Heart left ventricle (tissue), 16 donors: ENCODE measurements around the gene PLCB1. TPM values are rescaled to one million over a fixed set of nuclear protein-coding genes. Genes with fewer than 3 reads are reported as not detected.
"Not testable (repeated sequence)": the region's sequence is repeated elsewhere in the genome, so short reads cannot be mapped to it uniquely, and the experiment has no call there.

ENCODE experiments used
- ATAC-seq, 4 donors: fragments of 200-7000 bp; cut with Tn5 transposase; one replicate each; pipeline ENCODE4 v1.9.1; 2020 to 2022; ENCODE audit warnings: moderate library complexity in 4 of 4, mild to moderate bottlenecking in 3 of 4, moderate number of reproducible peaks in 1 of 4
- DNase-seq, 5 donors: peaks; one replicate each; pipeline ENCODE4 v3.0.0-alpha.2; 2020
- H3K27ac ChIP-seq, 12 donors: fragments of 200-600 bp; sonication (generic) in 4 of 12; one replicate each; pipeline versions ENCODE4 v1.5.0 to v1.8.0; 2016 to 2022; ENCODE audit warnings: mild to moderate bottlenecking in 2 of 12
- H3K27me3 ChIP-seq, 9 donors: fragments of 200-600 bp; sonication (generic) in 2 of 9; one replicate each; pipeline versions ENCODE4 v1.5.1 to v1.8.0; 2016 to 2022; ENCODE audit warnings: mild to moderate bottlenecking in 3 of 9
- H3K36me3 ChIP-seq, 9 donors: fragments of 200-600 bp; sonication (generic) in 2 of 9; one replicate each; pipeline versions ENCODE4 v1.5.0 to v1.8.0; 2018 to 2022; ENCODE audit warnings: mild to moderate bottlenecking in 2 of 9
- H3K4me1 ChIP-seq, 12 donors: fragments of 200-600 bp; sonication (generic) in 4 of 12; one replicate each; pipeline versions ENCODE4 v1.5.0 to v1.8.0; 2016 to 2022; ENCODE audit warnings: mild to moderate bottlenecking in 3 of 12
- H3K4me3 ChIP-seq, 12 donors: fragments of 200-600 bp; sonication (generic) in 4 of 12; one replicate each; pipeline versions ENCODE4 v1.5.0 to v1.8.0; 2017 to 2022; ENCODE audit warnings: mild to moderate bottlenecking in 9 of 12, moderate library complexity in 4 of 12
- H3K9me3 ChIP-seq, 12 donors: fragments of 200-600 bp; sonication (generic) in 4 of 12; one replicate each; pipeline versions ENCODE4 v1.5.0 to v1.8.0; 2016 to 2022; ENCODE audit warnings: mild to moderate bottlenecking in 1 of 12
- POLR2A ChIP-seq, 2 donors: fragments of 450-650 bp; IDR thresholded peaks; one replicate each; pipeline ENCODE4 v1.6.1; 2017; ENCODE audit warnings: antibody characterized with exemption in 2 of 2, mild to moderate bottlenecking in 2 of 2, moderate library complexity in 2 of 2
- WGBS, 4 donors: extraction: QIAGEN DNeasy Blood & Tissue Kit in 2 of 4; methylation state at CpG; one replicate each; pipeline versions ENCODE4 v1.1.5 to v1.1.7; 2013 to 2018; 5-methylcytosine and 5-hydroxymethylcytosine counted together
- intact Hi-C, 10 donors: fragments of 100-400 bp; cut with DNase I; formaldehyde crosslinking; loops; one replicate each; pipeline versions ENCODE4 v1.11.1 to v1.14.2; 2022
- polyA plus RNA-seq, 2 donors: library from polyadenylated mRNA; stranded (reverse); fragments of 200-250 nt; gene quantifications; one replicate each; pipeline ENCODE4 v1.2.3, GENCODE V29; 2013
- total RNA-seq, 9 donors: library from RNA; depleted of rRNA in 2 of 9; stranded (reverse); fragments of >200 nt in 2 of 9; fragmentation: NEBNext Ultra II Directional in 3 of 9; extraction: Animal tissue kit (Norgen Biotek cat#: 25700) in 3 of 9; gene quantifications; one replicate each; pipeline versions ENCODE4 v1.1.0 to v1.2.4, GENCODE V29; 2016 to 2023
- TF ChIP-seq, protein P1 (sequence below), 12 donors: fragments of 200-600 bp; sonication (generic) in 4 of 12; IDR thresholded peaks; one replicate each; pipeline versions ENCODE4 v1.5.0 to v1.8.0; 2018 to 2022; ENCODE audit warnings: antibody characterized with exemption in 12 of 12, mild to moderate bottlenecking in 5 of 12
- donor health status: ischemic (EF 13 %, LVEDD 7.1; RV severe dilation, severe dysfunction).
- donor health status: healthy with polysubstance abuse.
- donor health status: DM: no; HTN: yes; CAD: no.
- donor health status: DM: no; HTN: no; CAD: no.
- donor health status: ischemic (EF 25% LVEDD 6.9; RV normal size, moderate dysfunction).
- donor health status: ischemic (EF 25% LVEDD 5.7; RV mildly dilated, moderate dysfunction).
- donor health status: healthy.
- donor health status: DM: yes; HTN: yes; CAD: no.
- donor health status: ischemic (EF 35%, LVEDD 5.7; RV mildly dilated, moderate dysfunction).
- donor health status: nonischemic (EF 11% LVEDD 7.7; RV severe dilation, severe dysfunction).
- donor health status: DM: yes; HTN: yes; CAD: no.
- donor health status: PGD.
- donor health status: ischemic (EF 29% LVEDD 5.4; RV normal size, mild dysfunction).
- donor health status: nonischemic (EF 23%, LVEDD 6.1; RV moderate dilation, normal function).

PLCB1 gene
- total and polyA plus RNA-seq, 11 donors = 2.5 to 12.1 (median 7.4) TPM

DNA sequence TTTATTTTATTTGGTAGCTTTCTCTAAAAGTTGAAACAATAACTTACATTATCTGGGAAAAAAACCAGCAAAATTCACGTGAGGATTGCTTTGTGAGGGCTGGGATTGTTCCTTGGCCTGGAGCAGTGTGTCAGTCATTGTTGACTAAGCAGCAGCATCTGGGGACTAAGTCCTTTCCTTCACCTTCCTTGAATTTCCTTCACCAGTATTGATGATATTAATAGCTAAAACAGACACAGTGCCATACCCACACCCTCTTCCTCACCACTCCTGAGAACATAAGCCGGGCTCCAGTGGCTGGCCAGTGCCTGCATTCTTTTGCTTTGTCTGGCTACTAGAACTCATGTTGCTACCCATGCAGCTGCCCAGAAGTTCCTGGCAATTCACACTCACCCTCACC lies 23.7 kb downstream of the PLCB1 start:
- 33 to 54% (median 41%) methylated on average over 2 of the region's 2 CpGs for WGBS, 4 donors
- DNase-seq = peak in 1 of 5 donors; percentile 29

DNA sequence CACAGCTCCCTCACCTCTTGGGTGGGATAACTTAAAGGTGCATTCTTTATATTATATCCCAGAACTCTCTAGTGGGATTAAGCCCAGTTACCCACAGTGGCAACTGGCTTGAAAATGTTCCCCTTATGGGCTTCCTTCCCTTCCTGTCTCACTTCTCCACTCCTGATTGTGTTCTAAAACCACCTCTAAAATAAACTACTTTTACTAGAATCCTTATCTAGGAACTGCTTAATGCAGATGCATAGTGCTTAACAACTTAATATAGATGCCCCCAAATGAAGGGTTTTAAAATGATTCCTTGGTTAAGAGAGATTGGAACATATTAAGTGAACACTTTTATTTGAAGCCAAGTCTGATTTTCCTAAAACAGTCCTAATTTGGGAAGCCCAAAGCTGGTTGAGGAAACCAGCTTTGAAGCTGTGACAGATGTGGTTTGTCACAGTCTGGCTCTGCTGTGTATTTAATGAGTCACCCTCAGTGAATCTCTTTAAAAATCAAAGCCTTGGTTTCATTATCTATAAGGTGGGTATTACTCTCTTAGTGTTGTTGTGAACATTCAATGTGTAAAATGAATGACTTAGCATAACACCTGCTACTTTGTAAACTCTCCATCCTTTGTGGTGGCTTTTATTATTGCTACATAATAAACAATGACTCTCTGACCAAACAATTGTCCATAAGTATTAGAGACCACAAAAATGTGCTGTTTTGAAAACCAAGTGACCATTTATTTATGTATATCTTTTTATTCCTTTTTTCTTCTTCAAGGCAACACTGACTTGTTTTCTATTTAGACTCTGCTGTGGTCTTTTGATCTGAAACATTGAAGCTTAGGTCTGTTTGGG lies 24.4 kb downstream of the PLCB1 start:
- H3K36me3 ChIP-seq = no peaks in the 10 kb centered on the region
- peaks cover 4 to 64% (median 38%) of the 10 kb centered on the region in 12 donors for H3K4me1 ChIP-seq
- H3K27me3 ChIP-seq = no peaks in the 10 kb centered on the region
- DNase-seq = no peak
- H3K9me3 ChIP-seq = no peaks in the 10 kb centered on the region
- TF ChIP-seq, protein P1, sequence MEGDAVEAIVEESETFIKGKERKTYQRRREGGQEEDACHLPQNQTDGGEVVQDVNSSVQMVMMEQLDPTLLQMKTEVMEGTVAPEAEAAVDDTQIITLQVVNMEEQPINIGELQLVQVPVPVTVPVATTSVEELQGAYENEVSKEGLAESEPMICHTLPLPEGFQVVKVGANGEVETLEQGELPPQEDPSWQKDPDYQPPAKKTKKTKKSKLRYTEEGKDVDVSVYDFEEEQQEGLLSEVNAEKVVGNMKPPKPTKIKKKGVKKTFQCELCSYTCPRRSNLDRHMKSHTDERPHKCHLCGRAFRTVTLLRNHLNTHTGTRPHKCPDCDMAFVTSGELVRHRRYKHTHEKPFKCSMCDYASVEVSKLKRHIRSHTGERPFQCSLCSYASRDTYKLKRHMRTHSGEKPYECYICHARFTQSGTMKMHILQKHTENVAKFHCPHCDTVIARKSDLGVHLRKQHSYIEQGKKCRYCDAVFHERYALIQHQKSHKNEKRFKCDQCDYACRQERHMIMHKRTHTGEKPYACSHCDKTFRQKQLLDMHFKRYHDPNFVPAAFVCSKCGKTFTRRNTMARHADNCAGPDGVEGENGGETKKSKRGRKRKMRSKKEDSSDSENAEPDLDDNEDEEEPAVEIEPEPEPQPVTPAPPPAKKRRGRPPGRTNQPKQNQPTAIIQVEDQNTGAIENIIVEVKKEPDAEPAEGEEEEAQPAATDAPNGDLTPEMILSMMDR (IDR thresholded peaks at IDR 0.05) = no peak
- no peak for TF ChIP-seq POLR2A (IDR thresholded peaks at IDR 0.05)
- no peak overlapping the region for H3K4me3 ChIP-seq
- peak overlapping the region in 8 of 12 donors; percentile 11 to 64 (median 32) for H3K27ac ChIP-seq
- peak in 2 of 4 donors; percentile 9 to 44 for ATAC-seq
- intact Hi-C loops = loop anchor here in 1 of 10 donors (10.0 kb wide), 1 partner anchor 88 kb away; no protein-coding TSS in a partner anchor

More for the DNA sequence above, 23.7 kb downstream of the PLCB1 start:
- Histone ChIP-seq H3K4me1 (peaks cover 0 to 64% (median 33%) of the 10 kb centered on the region in 12 donors), H3K27ac (peak overlapping the region in 8 of 12 donors; percentile 11 to 64 (median 32)), H3K27me3 (no peaks in the 10 kb centered on the region), H3K9me3 (no peaks in the 10 kb centered on the region), H3K4me3 (no peak overlapping the region), H3K36me3 (no peaks in the 10 kb centered on the region)
- peak in 3 of 4 donors; percentile 52 to 77 (median 71) for ATAC-seq
- TF ChIP-seq POLR2A (IDR thresholded peaks at IDR 0.05) = no peak
- TF ChIP-seq, protein P1 (IDR thresholded peaks at IDR 0.05) = no peak
- intact Hi-C loops = loop anchor here in 1 of 10 donors (10.0 kb wide), 1 partner anchor 89 kb away; no protein-coding TSS in a partner anchor

DNA sequence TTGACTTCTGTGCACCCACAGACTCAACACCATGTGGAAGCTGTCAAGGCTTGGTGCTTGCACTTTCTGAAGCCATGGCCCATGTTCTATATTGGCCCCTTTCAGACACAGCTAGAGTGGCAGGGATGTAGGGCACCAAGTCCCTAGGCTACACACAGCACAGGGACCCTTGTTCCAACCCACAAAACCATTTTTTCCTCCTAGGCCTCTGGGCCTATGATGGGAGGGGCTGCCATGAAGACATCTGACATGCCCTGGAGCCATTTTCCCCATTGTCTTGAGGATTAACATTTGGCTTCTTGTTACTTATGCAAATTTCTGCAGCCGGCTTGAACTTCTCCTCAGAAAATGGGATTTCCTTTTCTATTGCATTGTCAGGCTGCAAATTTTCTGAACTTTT lies 27.2 kb downstream of the PLCB1 start:
- H3K36me3 ChIP-seq, H3K9me3 ChIP-seq, DNase-seq, H3K4me3 ChIP-seq, H3K27ac ChIP-seq, H3K27me3 ChIP-seq, ATAC-seq: not testable (repeated sequence)
- intact Hi-C loops = loop anchor here in 1 of 10 donors (10.0 kb wide), 1 partner anchor 86 kb away; no protein-coding TSS in a partner anchor
- H3K4me1 ChIP-seq = peaks cover 5 to 50% (median 24%) of the 10 kb centered on the region in 12 donors
- WGBS, 4 donors = 96 to 100% (median 98%) methylated on average over 1 of the region's 1 CpG

- H3K36me3 ChIP-seq = no peaks in the 10 kb centered on the region
- H3K4me1 ChIP-seq = peaks cover 1 to 34% (median 14%) of the 10 kb centered on the region in 12 donors
- ATAC-seq = peak; percentile 38 to 93 (median 74)
- H3K27me3 ChIP-seq = no peaks in the 10 kb centered on the region
- no peak for TF ChIP-seq POLR2A (IDR thresholded peaks at IDR 0.05)
- TF ChIP-seq, protein P1 (IDR thresholded peaks at IDR 0.05) = no peak
- WGBS, 4 donors = 46 to 53% (median 49%) methylated on average over 4 of the region's 4 CpGs
- intact Hi-C loops = no loop called here
- H3K9me3 ChIP-seq = no peaks in the 10 kb centered on the region
- no peak overlapping the region for H3K4me3 ChIP-seq
- DNase-seq = peak in 1 of 5 donors; percentile 29
- H3K27ac ChIP-seq = peak overlapping the region in 10 of 12 donors; percentile 10 to 60 (median 42)
Measured at GRCh38 chr20:8161264-8162071, 29.4 kb downstream of the PLCB1 start.
